OCI-LY7 (cell line): ENCODE measurements around the gene NOD2. TPM values are rescaled to one million over a fixed set of nuclear protein-coding genes. Genes with fewer than 3 reads are reported as not detected.

Source experiments
- BruUV-seq: library from RNA; stranded (reverse); fragments of 400-500 nt; replicated peaks from 2 replicates; lab custom pipeline; 2021; lab: Mats Ljungman, UMichigan
- CTCF ChIA-PET: fragments of 300-600 bp; sonication (Branson Sonifier 250); formaldehyde crosslinking; loops from one replicate; lab custom pipeline; 2022; ENCODE audit warnings: antibody characterized with exemption; ENCODE audit not compliant: unreplicated experiment; lab: Charles Lee
- POLR2A ChIA-PET: fragments of 300-600 bp; sonication (Branson Sonifier 250); formaldehyde crosslinking; loops from one replicate; lab custom pipeline; 2022; ENCODE audit warnings: antibody characterized with exemption; lab: Charles Lee
- DNase-seq: peaks from one replicate; pipeline ENCODE4 v3.0.0-alpha.2; 2015; ENCODE audit warnings: low spot score
- H2AFZ ChIP-seq: fragments of 200-600 bp; sonication (generic), shearing (Covaris generic); 2 replicates; pipeline ENCODE4 v1.6.1; 2014; ENCODE audit warnings: mild to moderate bottlenecking, antibody characterized with exemption, low read length, moderate library complexity
- H3K27ac ChIP-seq: fragments of 200-600 bp; sonication (generic); 2 replicates; pipeline ENCODE4 v1.5.1; 2014; ENCODE audit warnings: mixed run types, low read depth, mild to moderate bottlenecking, moderate library complexity, low read length, inconsistent platforms; ENCODE audit not compliant: poor library complexity, severe bottlenecking
- H3K36me3 ChIP-seq: fragments of 200-600 bp; sonication (generic); 2 replicates; pipeline ENCODE4 v1.6.1; 2014; ENCODE audit warnings: mild to moderate bottlenecking, antibody characterized with exemption, low read length, moderate library complexity, mixed read lengths; ENCODE audit not compliant: insufficient read depth
- H3K4me1 ChIP-seq: fragments of 200-600 bp; sonication (generic); 2 replicates; pipeline ENCODE4 v1.5.1; 2014; ENCODE audit warnings: mild to moderate bottlenecking, low read length; ENCODE audit not compliant: insufficient read depth, poor library complexity, severe bottlenecking
- H3K4me2 ChIP-seq: fragments of 200-600 bp; sonication (generic); 2 replicates; pipeline ENCODE4 v1.6.1; 2014; ENCODE audit warnings: mild to moderate bottlenecking, low read length
- H3K4me3 ChIP-seq: fragments of 200-600 bp; sonication (generic); 2 replicates; pipeline ENCODE4 v1.5.1; 2014; ENCODE audit warnings: mild to moderate bottlenecking, low read depth, low read length; ENCODE audit not compliant: poor library complexity, severe bottlenecking
- H3K79me2 ChIP-seq: fragments of 200-600 bp; sonication (generic); 2 replicates; pipeline ENCODE4 v1.6.1; 2016; ENCODE audit warnings: low read depth, mild to moderate bottlenecking, low read length, moderate library complexity, mixed read lengths; ENCODE audit not compliant: insufficient read depth
- H3K9me2 ChIP-seq: fragments of 200-600 bp; sonication (generic); 2 replicates; pipeline ENCODE4 v1.6.1; 2016; ENCODE audit warnings: mild to moderate bottlenecking, low read length, mixed read lengths; ENCODE audit not compliant: insufficient read depth
- H3K9me3 ChIP-seq: fragments of 200-600 bp; sonication (generic); 2 replicates; pipeline ENCODE4 v1.6.1; 2014; ENCODE audit warnings: mild to moderate bottlenecking, mixed run types, low read length, mixed read lengths
- H4K20me1 ChIP-seq: fragments of 200-600 bp; sonication (generic); 2 replicates; pipeline ENCODE4 v1.6.1; 2014; ENCODE audit warnings: mild to moderate bottlenecking, antibody characterized with exemption, low read length, moderate library complexity, mixed read lengths; ENCODE audit not compliant: insufficient read depth
- CTCF ChIP-seq: fragments of 200-600 bp; sonication (generic); conservative IDR thresholded peaks from 2 replicates; pipeline ENCODE4 v1.5.1; 2014; ENCODE audit warnings: mild to moderate bottlenecking, antibody characterized with exemption, low read length, moderate library complexity, mixed read lengths
- EZH2phosphoT487 ChIP-seq: fragments of 200-600 bp; sonication (generic); IDR thresholded peaks from 2 replicates; pipeline ENCODE4 v1.6.1; 2018; ENCODE audit warnings: low read depth, borderline replicate concordance, mild to moderate bottlenecking, mixed run types, antibody characterized with exemption, low read length, moderate library complexity, mixed read lengths
- intact Hi-C: fragments of 100-400 bp; cut with micrococcal nuclease; formaldehyde crosslinking; loops from one replicate; pipeline ENCODE4 v1.10.0; 2022; ENCODE audit not compliant: unreplicated experiment
- total RNA-seq, 2 experiments: library from RNA; depleted of rRNA in 1 of 2; stranded (reverse); fragments of >200 nt in 1 of 2; shearing (Covaris generic) in 1 of 2; gene quantifications; 2 replicates each; pipeline ENCODE4 v1.2.3, GENCODE V29; 2014 to 2022

Gene NOD2
- total RNA-seq, 2 experiments from 2014 or later, result not detected

- no peak overlapping the region for H2AFZ ChIP-seq
- H3K9me2 ChIP-seq, result no peaks in the 10 kb centered on the region
- H3K9me3 ChIP-seq, result no peaks in the 10 kb centered on the region
- H3K4me2 ChIP-seq, result no peak overlapping the region
- no peak for DNase-seq
- TF ChIP-seq CTCF (no peak), EZH2phosphoT487 (no peak)
- BruUV-seq, result no TSS peak
- intact Hi-C loops, result no loop called here
- H3K79me2 ChIP-seq, result no peaks in the 10 kb centered on the region
- ChIA-PET POLR2A (interaction anchor here (0.5 kb wide), 1 partner anchor 9 kb away, joined by 3 read pairs; no protein-coding TSS in a partner anchor), CTCF (no interaction called here)
- H4K20me1 ChIP-seq, result no peaks in the 10 kb centered on the region
- H3K36me3 ChIP-seq, result no peaks in the 10 kb centered on the region
- H3K27ac ChIP-seq, result no peak overlapping the region
- no peak overlapping the region for H3K4me3 ChIP-seq
- H3K4me1 ChIP-seq, result no peaks in the 10 kb centered on the region
Measured at GRCh38 chr16:50765861-50766260, 72.5 kb downstream of the NOD2 start.

DNA sequence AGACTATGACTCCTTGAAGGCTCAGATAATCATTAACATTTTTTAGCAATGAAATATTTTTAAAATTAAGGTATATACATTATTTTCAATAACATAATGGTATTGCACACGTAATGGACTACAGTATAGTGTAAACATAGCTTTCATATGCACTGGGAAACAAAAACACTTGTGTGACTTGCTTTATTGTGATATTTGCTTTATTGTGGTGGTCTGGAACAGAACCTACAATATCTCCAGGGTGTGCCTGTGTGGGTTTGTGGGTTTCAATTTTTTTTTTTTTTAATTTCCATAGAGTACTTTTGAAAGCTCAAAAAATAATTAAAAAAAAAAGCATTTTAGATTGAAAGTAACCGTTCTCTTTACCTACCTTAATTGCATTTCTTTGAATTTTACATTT is 73.8 kb downstream of the NOD2 start:
- H3K27ac ChIP-seq, result no peak overlapping the region
- intact Hi-C loops, result no loop called here
- H3K4me2 ChIP-seq, result no peak overlapping the region
- H3K4me3 ChIP-seq, result no peak overlapping the region
- H3K36me3 ChIP-seq, result no peaks in the 10 kb centered on the region
- H3K79me2 ChIP-seq, result no peaks in the 10 kb centered on the region
- no peaks in the 10 kb centered on the region for H4K20me1 ChIP-seq
- no peak overlapping the region for H2AFZ ChIP-seq
- H3K9me3 ChIP-seq, result 0 out of 2 replicates have a peak, but pooled peaks cover 7% of the 10 kb centered on the region
- H3K9me2 ChIP-seq, result no peaks in the 10 kb centered on the region
- ChIA-PET CTCF (interaction anchor here (0.6 kb wide), 1 partner anchor 16 kb away, joined by 3 read pairs; no protein-coding TSS in a partner anchor), POLR2A (no interaction called here)
- no TSS peak for BruUV-seq
- TF ChIP-seq CTCF (no peak), EZH2phosphoT487 (no peak)
- DNase-seq, result no peak
- no peaks in the 10 kb centered on the region for H3K4me1 ChIP-seq

GRCh38 chr16:50771366-50771765 is 78.0 kb downstream of the NOD2 start:
- 0 out of 2 replicates have a peak, but pooled peaks cover 7% of the 10 kb centered on the region for H3K9me3 ChIP-seq
- intact Hi-C loops, result no loop called here
- TF ChIP-seq CTCF, result no peak
- no peak for TF ChIP-seq EZH2phosphoT487
- no peaks in the 10 kb centered on the region for H4K20me1 ChIP-seq
- no peak overlapping the region for H3K4me3 ChIP-seq
- H3K79me2 ChIP-seq, result no peaks in the 10 kb centered on the region
- no peaks in the 10 kb centered on the region for H3K9me2 ChIP-seq
- no peak for DNase-seq
- CTCF ChIA-PET, result no interaction called here
- no peak overlapping the region for H2AFZ ChIP-seq
- no peak overlapping the region for H3K27ac ChIP-seq
- POLR2A ChIA-PET, result interaction anchor here (1.1 kb wide), 1 partner anchor 16 kb away, joined by 4 read pairs; no protein-coding TSS in a partner anchor
- no peaks in the 10 kb centered on the region for H3K4me1 ChIP-seq
- H3K36me3 ChIP-seq, result no peaks in the 10 kb centered on the region
- no peak overlapping the region for H3K4me2 ChIP-seq
- no TSS peak for BruUV-seq
